ENCODE results near the gene PLCH1. TPM values are rescaled to one million over a fixed set of nuclear protein-coding genes. Genes with fewer than 3 reads are reported as not detected.

The PLCH1 gene
- total and polyA plus RNA-seq, 3 donors from 2014 or later = 23.2 to 32.1 (median 29.3) TPM

- H3K27ac ChIP-seq = no peak overlapping the region
- H3K27me3 ChIP-seq = no peaks in the 10 kb centered on the region
- DNase-seq = no peak
- intact Hi-C loops (cut with DNase I; ENCODE audit: low total_unique reads) = no loop called here
- H3K9me3 ChIP-seq = no peaks in the 10 kb centered on the region
- TF ChIP-seq, protein P1, sequence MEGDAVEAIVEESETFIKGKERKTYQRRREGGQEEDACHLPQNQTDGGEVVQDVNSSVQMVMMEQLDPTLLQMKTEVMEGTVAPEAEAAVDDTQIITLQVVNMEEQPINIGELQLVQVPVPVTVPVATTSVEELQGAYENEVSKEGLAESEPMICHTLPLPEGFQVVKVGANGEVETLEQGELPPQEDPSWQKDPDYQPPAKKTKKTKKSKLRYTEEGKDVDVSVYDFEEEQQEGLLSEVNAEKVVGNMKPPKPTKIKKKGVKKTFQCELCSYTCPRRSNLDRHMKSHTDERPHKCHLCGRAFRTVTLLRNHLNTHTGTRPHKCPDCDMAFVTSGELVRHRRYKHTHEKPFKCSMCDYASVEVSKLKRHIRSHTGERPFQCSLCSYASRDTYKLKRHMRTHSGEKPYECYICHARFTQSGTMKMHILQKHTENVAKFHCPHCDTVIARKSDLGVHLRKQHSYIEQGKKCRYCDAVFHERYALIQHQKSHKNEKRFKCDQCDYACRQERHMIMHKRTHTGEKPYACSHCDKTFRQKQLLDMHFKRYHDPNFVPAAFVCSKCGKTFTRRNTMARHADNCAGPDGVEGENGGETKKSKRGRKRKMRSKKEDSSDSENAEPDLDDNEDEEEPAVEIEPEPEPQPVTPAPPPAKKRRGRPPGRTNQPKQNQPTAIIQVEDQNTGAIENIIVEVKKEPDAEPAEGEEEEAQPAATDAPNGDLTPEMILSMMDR (IDR thresholded peaks at IDR 0.05) = peak in 1 of 3 experiments; percentile 44
- no peak for TF ChIP-seq POLR2A (IDR thresholded peaks at IDR 0.05)
- H3K4me3 ChIP-seq = no peak overlapping the region
- H3K36me3 ChIP-seq (ENCODE audit: low read depth, missing control alignments) = no peaks in the 10 kb centered on the region
- no peaks in the 10 kb centered on the region for H3K4me1 ChIP-seq
- 87 to 96% methylated on average over 3 of the region's 3 CpGs for WGBS, 2 donors
Measured at GRCh38 chr3:155491696-155492095, 253.2 kb downstream of the PLCH1 start.

GRCh38 chr3:155488671-155489070 lies 256.2 kb downstream of the PLCH1 start:
- H3K27ac ChIP-seq = no peak overlapping the region
- WGBS, 2 donors = 65 to 73% methylated on average over 5 of the region's 5 CpGs
- no peak overlapping the region for H3K4me3 ChIP-seq
- no peak for TF ChIP-seq POLR2A (IDR thresholded peaks at IDR 0.05)
- TF ChIP-seq, protein P1 (IDR thresholded peaks at IDR 0.05) = no peak
- no peaks in the 10 kb centered on the region for H3K4me1 ChIP-seq
- intact Hi-C loops (cut with DNase I; ENCODE audit: low total_unique reads) = no loop called here
- DNase-seq = no peak
- no peaks in the 10 kb centered on the region for H3K9me3 ChIP-seq
- no peaks in the 10 kb centered on the region for H3K36me3 ChIP-seq (ENCODE audit: low read depth, missing control alignments)
- no peaks in the 10 kb centered on the region for H3K27me3 ChIP-seq

DNA sequence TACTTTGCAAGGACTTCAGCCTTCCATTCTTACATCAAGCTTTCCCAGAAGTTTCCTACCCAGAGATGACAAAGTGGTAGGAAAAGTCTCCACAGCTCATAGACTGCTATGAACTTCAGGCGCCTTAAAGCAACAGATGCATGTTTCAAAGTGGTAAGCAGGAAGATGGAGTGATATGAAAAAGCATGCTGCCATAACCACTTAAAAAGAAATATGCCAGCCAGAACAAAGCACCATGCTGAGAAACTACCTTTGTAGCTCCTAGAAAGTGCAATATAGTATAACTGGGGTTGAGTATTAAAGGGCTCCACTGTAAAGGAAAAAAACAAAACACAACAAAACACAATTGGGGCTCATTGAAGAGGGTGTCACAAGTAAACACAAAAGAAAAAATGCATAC lies 259.0 kb downstream of the PLCH1 start:
- no peaks in the 10 kb centered on the region for H3K36me3 ChIP-seq (ENCODE audit: low read depth, missing control alignments)
- no peaks in the 10 kb centered on the region for H3K27me3 ChIP-seq
- H3K9me3 ChIP-seq = no peaks in the 10 kb centered on the region
- intact Hi-C loops (cut with DNase I; ENCODE audit: low total_unique reads) = no loop called here
- 71 to 75% methylated on average over 1 of the region's 1 CpG for WGBS, 2 donors
- no peak for DNase-seq
- H3K4me3 ChIP-seq = no peak overlapping the region
- H3K27ac ChIP-seq = no peak overlapping the region
- H3K4me1 ChIP-seq = no peaks in the 10 kb centered on the region
- TF ChIP-seq, protein P1 (IDR thresholded peaks at IDR 0.05) = no peak
- no peak for TF ChIP-seq POLR2A (IDR thresholded peaks at IDR 0.05)

DNA sequence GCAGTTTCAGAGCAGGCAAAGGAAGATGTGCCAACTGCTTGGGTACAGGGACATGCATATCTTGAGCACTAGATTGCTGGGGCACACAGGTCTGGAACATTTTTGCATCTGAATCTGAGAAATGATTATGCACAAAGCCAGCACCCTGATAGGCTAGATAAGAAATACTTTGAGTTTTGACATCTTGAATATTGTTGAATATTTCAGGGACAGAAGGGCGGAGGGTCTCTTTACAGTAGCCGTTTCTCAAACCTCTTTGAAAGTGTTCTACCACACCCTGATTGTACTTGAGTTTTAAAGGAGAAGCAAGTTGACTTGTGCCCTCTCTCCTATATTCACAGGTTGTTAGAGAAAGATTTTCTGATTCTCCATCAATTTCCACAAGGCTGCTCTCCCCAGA lies 263.3 kb downstream of the PLCH1 start:
- H3K4me1 ChIP-seq = no peaks in the 10 kb centered on the region
- no peaks in the 10 kb centered on the region for H3K36me3 ChIP-seq (ENCODE audit: low read depth, missing control alignments)
- no peaks in the 10 kb centered on the region for H3K9me3 ChIP-seq
- 91 to 92% methylated on average over 2 of the region's 2 CpGs for WGBS, 2 donors
- intact Hi-C loops (cut with DNase I; ENCODE audit: low total_unique reads) = no loop called here
- DNase-seq = no peak
- no peaks in the 10 kb centered on the region for H3K27me3 ChIP-seq
- H3K27ac ChIP-seq = no peak overlapping the region
- TF ChIP-seq, protein P1 (IDR thresholded peaks at IDR 0.05) = no peak
- no peak for TF ChIP-seq POLR2A (IDR thresholded peaks at IDR 0.05)
- H3K4me3 ChIP-seq = no peak overlapping the region

DNA sequence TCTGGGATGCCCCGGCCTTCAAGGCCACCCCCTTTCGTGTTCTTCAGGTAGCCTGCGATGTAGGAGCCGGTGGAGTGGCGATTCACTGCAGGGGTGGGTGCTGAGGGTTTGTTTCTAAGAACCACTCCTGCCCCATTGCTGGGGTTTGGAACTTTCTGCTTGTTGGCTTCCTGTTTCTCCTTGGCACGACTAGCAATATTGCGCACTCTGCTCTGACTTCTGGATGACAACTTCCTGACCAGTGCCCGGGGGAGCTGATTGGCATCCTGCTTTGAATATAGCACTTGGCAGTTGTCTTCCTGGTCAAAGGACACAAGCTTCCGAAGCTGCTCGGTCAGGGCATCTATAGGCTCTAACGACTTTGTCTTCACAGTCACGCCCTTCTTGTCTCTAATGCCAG lies 263.8 kb downstream of the PLCH1 start:
- H3K27me3 ChIP-seq = no peaks in the 10 kb centered on the region
- H3K4me1 ChIP-seq = no peaks in the 10 kb centered on the region
- 90 to 93% methylated on average over 12 of the region's 12 CpGs for WGBS, 2 donors
- H3K9me3 ChIP-seq = no peaks in the 10 kb centered on the region
- no peak overlapping the region for H3K4me3 ChIP-seq
- DNase-seq = no peak
- H3K36me3 ChIP-seq (ENCODE audit: low read depth, missing control alignments) = no peaks in the 10 kb centered on the region
- no peak overlapping the region for H3K27ac ChIP-seq
- TF ChIP-seq, protein P1 (IDR thresholded peaks at IDR 0.05) = no peak
- TF ChIP-seq POLR2A (IDR thresholded peaks at IDR 0.05) = no peak
- intact Hi-C loops (cut with DNase I; ENCODE audit: low total_unique reads) = no loop called here
